Activated B cell treated with CpG ODN at 0.5 μM for 24 hours (primary cell): ENCODE data around the gene GSTK1. TPM values are rescaled to one million over a fixed set of nuclear protein-coding genes. Genes with fewer than 3 reads are reported as not detected.
"Not testable (repeated sequence)": the region's sequence is repeated elsewhere in the genome, so short reads cannot be mapped to it uniquely, and the experiment has no call there.

Experiments used
- ATAC-seq: fragments of 200-7000 bp; cut with Tn5 transposase; one replicate; pipeline ENCODE4 v1.10.0; 2021; ENCODE audit warnings: low read depth, mild to moderate bottlenecking, moderate library complexity
- CTCF ChIA-PET: fragments of 350-600 bp; sonication (Branson Sonifier 250); formaldehyde crosslinking; loops from one replicate; lab custom pipeline; 2021; ENCODE audit warnings: antibody characterized with exemption; lab: Charles Lee
- POLR2A ChIA-PET: fragments of 350-600 bp; sonication (Branson Sonifier 250); formaldehyde crosslinking; loops from one replicate; lab custom pipeline; 2021; ENCODE audit warnings: antibody characterized with exemption; lab: Charles Lee
- DNase-seq: peaks from one replicate; pipeline ENCODE4 v3.0.0; 2022
- H3K27ac Mint-ChIP-seq: one replicate; pipeline ENCODE4 v1.8.0; 2020; ENCODE audit warnings: mixed read lengths
- H3K27me3 Mint-ChIP-seq: one replicate; pipeline ENCODE4 v1.8.0; 2021; ENCODE audit warnings: mixed read lengths
- H3K36me3 Mint-ChIP-seq: one replicate; pipeline ENCODE4 v1.8.0; 2021; ENCODE audit warnings: low read depth, mixed read lengths
- H3K4me1 Mint-ChIP-seq: one replicate; pipeline ENCODE4 v1.8.0; 2021; ENCODE audit warnings: mixed read lengths
- H3K4me3 Mint-ChIP-seq: one replicate; pipeline ENCODE4 v1.8.0; 2020; ENCODE audit warnings: mild to moderate bottlenecking, mixed read lengths
- H3K9me3 Mint-ChIP-seq: one replicate; pipeline ENCODE4 v1.8.0; 2020; ENCODE audit warnings: mixed read lengths
- intact Hi-C: fragments of 100-400 bp; cut with micrococcal nuclease; formaldehyde crosslinking; loops from one replicate; pipeline ENCODE4 v1.15.1; 2024
- total RNA-seq: library from RNA; stranded (reverse); gene quantifications from 2 replicates; pipeline ENCODE4 v1.2.3, GENCODE V29; 2022
- TF ChIP-seq, protein P1 (sequence below): fragments of 200-600 bp; IDR thresholded peaks from one replicate; pipeline ENCODE4 v1.8.0; 2022; ENCODE audit warnings: antibody characterized with exemption, mild to moderate bottlenecking

Gene GSTK1
- total RNA-seq, 1 donor from 2014 or later, result 144 TPM

DNA sequence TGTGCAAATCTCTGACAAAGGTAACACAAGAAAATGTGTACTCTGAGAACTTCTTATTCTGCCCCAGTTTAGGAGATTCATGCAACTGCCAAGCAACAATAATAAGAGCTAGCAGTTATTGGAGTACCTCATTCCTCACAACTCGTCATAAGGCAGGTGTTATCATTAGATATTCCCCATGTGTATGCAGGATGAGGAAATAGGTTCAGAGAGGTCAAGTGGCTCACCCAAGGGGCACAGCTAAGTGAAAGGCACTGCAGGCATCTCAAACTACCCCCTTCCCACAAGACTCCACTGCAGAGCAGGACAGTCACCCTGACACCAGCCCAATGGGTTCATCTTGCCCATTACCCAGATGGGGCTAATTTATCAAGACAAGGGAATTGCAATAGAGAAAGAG is 1.3 kb upstream of the GSTK1 start:
- TF ChIP-seq, protein P1, sequence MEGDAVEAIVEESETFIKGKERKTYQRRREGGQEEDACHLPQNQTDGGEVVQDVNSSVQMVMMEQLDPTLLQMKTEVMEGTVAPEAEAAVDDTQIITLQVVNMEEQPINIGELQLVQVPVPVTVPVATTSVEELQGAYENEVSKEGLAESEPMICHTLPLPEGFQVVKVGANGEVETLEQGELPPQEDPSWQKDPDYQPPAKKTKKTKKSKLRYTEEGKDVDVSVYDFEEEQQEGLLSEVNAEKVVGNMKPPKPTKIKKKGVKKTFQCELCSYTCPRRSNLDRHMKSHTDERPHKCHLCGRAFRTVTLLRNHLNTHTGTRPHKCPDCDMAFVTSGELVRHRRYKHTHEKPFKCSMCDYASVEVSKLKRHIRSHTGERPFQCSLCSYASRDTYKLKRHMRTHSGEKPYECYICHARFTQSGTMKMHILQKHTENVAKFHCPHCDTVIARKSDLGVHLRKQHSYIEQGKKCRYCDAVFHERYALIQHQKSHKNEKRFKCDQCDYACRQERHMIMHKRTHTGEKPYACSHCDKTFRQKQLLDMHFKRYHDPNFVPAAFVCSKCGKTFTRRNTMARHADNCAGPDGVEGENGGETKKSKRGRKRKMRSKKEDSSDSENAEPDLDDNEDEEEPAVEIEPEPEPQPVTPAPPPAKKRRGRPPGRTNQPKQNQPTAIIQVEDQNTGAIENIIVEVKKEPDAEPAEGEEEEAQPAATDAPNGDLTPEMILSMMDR, result no peak
- Mint-ChIP-seq H3K27ac (peak overlapping the region; percentile 62), H3K4me3 (peak overlapping the region; percentile 95), H3K9me3 (no peaks in the 10 kb centered on the region), H3K27me3 (no peaks in the 10 kb centered on the region), H3K36me3 (peaks cover 21% of the 10 kb centered on the region), H3K4me1 (peaks cover 60% of the 10 kb centered on the region)
- no peak for DNase-seq
- no peak for ATAC-seq
- ChIA-PET POLR2A (no interaction called here), CTCF (interaction anchor here (0.9 to 4.2 kb wide), 2 partner anchors 22 to 26 kb away, joined by 3 to 24 read pairs; no protein-coding TSS in a partner anchor)
- intact Hi-C loops, result loop anchor here (2.0 kb wide), 1 partner anchor 119 kb away; the partner anchor contains the start of gene ZYX

DNA sequence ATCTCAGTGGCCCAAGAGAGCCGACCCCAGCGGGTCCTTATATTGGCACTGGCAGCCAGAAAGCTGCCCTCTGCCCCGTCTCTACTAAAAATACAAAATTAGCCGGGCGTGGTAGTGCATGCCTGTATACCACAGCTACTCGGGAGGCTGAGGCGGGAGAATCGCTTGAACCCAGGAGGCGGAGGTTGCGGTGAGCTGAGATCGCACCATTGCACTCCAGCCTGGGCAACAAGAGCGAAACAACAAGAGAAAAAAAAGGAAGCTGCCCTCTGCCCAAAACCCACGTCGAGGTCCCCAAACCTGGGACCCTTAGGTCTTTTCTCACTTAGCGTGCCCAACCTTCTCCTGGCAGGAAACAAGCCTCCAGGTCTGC is 941 bp downstream of the GSTK1 start:
- Mint-ChIP-seq H3K36me3 (peaks cover 44% of the 10 kb centered on the region), H3K4me1 (peaks cover 45% of the 10 kb centered on the region), H3K4me3 (peak overlapping the region; percentile 95), H3K27ac (peak overlapping the region; percentile 83)
- ATAC-seq, DNase-seq, intact Hi-C loops, H3K9me3 Mint-ChIP-seq, H3K27me3 Mint-ChIP-seq: not testable (repeated sequence)
- CTCF ChIA-PET, result interaction anchor here (0.8 to 4.2 kb wide), 2 partner anchors 24 to 49 kb away, joined by 3 to 24 read pairs; no protein-coding TSS in a partner anchor
- POLR2A ChIA-PET, result interaction anchor here (0.9 to 2.3 kb wide), 5 partner anchors 15 to 453 kb away, joined by 3 to 23 read pairs (median 7); partner anchors contain the start of genes CASP2 and EPHB6

DNA sequence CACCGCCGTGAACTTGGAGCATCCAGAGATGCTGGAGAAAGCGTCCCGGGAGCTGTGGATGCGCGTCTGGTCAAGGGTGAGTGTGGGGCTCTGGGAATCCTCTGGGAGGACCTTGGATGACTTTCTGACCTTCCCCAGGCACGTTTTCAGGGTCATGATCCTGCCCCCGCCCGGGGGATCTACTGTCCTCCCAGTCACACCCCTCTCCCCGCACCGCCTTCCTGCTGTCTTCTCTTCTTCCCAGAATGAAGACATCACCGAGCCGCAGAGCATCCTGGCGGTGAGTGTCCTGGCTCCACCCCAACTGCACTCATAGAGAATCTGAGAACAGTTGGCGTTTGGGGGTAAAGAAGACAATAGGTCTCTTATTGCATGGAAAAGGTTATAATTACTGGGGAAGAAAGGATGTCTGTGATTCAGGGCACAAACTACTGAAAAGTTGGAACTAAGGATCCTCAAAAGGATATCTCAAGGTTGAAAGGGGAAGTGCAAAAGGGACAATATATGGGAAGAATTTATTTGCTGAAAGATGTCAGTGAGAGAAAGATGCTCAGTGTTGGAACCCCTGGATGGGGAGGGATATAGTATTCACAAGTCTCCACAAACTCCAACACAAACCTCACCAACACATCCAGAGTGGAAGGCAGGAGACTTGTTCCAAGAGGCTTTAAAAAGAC is 1.9 kb downstream of the GSTK1 start:
- H3K27ac Mint-ChIP-seq, result peak overlapping the region; percentile 83
- H3K9me3 Mint-ChIP-seq, result no peaks in the 10 kb centered on the region
- H3K4me1 Mint-ChIP-seq, result peaks cover 36% of the 10 kb centered on the region
- intact Hi-C loops, result no loop called here
- H3K27me3 Mint-ChIP-seq, result no peaks in the 10 kb centered on the region
- peaks cover 54% of the 10 kb centered on the region for H3K36me3 Mint-ChIP-seq
- ChIA-PET CTCF (interaction anchor here (0.8 kb wide), 1 partner anchor 50 kb away, joined by 3 read pairs; no protein-coding TSS in a partner anchor), POLR2A (interaction anchor here (0.6 to 2.2 kb wide), 3 partner anchors 21 to 429 kb away, joined by 3 to 23 read pairs (median 4); partner anchors contain the start of gene CASP2)
- H3K4me3 Mint-ChIP-seq, result peak overlapping the region; percentile 9
- no peak for DNase-seq
- ATAC-seq, result no peak
- TF ChIP-seq, protein P1, result no peak

DNA sequence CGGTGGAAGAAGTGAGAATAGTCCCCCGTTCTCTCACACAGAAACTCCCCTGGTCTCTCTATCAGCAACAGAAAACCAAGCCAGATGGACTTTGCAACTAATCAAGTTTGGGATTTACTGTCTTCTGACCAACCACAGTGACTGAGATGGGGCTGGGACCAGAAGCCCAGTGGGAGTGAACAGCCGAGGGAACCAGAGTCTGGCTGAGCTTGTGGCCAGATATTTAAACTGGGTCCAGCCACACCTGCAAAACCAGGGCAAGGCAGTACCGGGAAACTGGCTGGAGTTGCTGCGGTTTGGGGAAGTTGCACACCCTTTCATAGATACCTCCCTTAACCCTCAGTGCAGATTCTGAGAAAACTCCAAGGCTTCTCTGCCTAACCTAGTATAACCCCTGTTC is 6.0 kb downstream of the GSTK1 start:
- H3K27me3 Mint-ChIP-seq, result no peaks in the 10 kb centered on the region
- no peak for ATAC-seq
- H3K27ac Mint-ChIP-seq, result no peak overlapping the region
- H3K4me1 Mint-ChIP-seq, result peaks cover 15% of the 10 kb centered on the region
- TF ChIP-seq, protein P1, result no peak
- DNase-seq, result no peak
- ChIA-PET POLR2A (interaction anchor here (1.1 kb wide), 1 partner anchor 10 kb away, joined by 3 read pairs; no protein-coding TSS in a partner anchor), CTCF (interaction anchor here (1.2 kb wide), 1 partner anchor 32 kb away, joined by 3 read pairs; no protein-coding TSS in a partner anchor)
- no peak overlapping the region for H3K4me3 Mint-ChIP-seq
- intact Hi-C loops, result no loop called here
- peaks cover 57% of the 10 kb centered on the region for H3K36me3 Mint-ChIP-seq
- no peaks in the 10 kb centered on the region for H3K9me3 Mint-ChIP-seq

DNA sequence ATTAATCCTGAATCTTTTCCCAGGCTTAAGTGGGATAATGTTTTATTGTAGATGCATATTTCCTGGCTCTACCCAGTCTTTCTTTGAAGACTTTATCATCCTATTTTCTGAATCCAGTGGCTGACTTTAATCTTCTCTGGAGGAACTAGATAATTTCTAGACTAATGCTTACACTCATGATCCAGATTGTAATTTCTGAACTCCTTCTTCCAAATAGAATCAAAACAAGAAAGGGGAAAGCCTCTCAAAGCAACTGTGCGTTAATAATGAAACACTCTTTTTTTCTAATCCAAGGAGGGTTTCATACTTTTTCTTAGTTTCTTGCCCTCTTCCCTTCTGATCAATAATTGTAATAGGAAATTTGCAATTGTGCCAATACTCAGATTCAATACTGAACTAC is 8.0 kb downstream of the GSTK1 start:
- Mint-ChIP-seq H3K4me3 (no peak overlapping the region), H3K27ac (no peak overlapping the region), H3K9me3 (no peaks in the 10 kb centered on the region), H3K27me3 (no peaks in the 10 kb centered on the region), H3K36me3 (peaks cover 45% of the 10 kb centered on the region), H3K4me1 (peaks cover 3% of the 10 kb centered on the region)
- ChIA-PET CTCF (no interaction called here), POLR2A (interaction anchor here (0.7 to 1.0 kb wide), 2 partner anchors 17 to 136 kb away, joined by 3 to 5 read pairs; partner anchors contain the start of gene CASP2)
- intact Hi-C loops, result no loop called here
- no peak for DNase-seq
- ATAC-seq, result no peak
- TF ChIP-seq, protein P1, result no peak
